AG20443 (cell line): ENCODE results near the gene PRKAG1.

ENCODE experiments used
- DNase-seq: peaks from one replicate; pipeline ENCODE4 v3.0.0; 2012; ENCODE audit warnings: low spot score, mixed read lengths

Gene PRKAG1

GRCh38 chr12:49049566-49050224, 31.1 kb upstream of the PRKAG1 start:
- peak; percentile 75 for DNase-seq

GRCh38 chr12:49048953-49049352, 30.4 kb upstream of the PRKAG1 start:
- no peak for DNase-seq

GRCh38 chr12:49046129-49046895, 27.7 kb upstream of the PRKAG1 start:
- no peak for DNase-seq

GRCh38 chr12:49044660-49045059, 26.1 kb upstream of the PRKAG1 start:
- no peak for DNase-seq

- peak; percentile 76 for DNase-seq
Measured at GRCh38 chr12:49043856-49044258, 25.3 kb upstream of the PRKAG1 start.

GRCh38 chr12:49043241-49043640, 24.7 kb upstream of the PRKAG1 start:
- DNase-seq, result no peak

- DNase-seq, result no peak
Measured at GRCh38 chr12:49041881-49042484, 23.4 kb upstream of the PRKAG1 start.

GRCh38 chr12:49041036-49041880, 22.7 kb upstream of the PRKAG1 start:
- no peak for DNase-seq

GRCh38 chr12:49040364-49040855, 21.8 kb upstream of the PRKAG1 start:
- DNase-seq, result no peak

GRCh38 chr12:49039421-49040363, 21.1 kb upstream of the PRKAG1 start:
- no peak for DNase-seq

- DNase-seq, result no peak
Measured at GRCh38 chr12:49038291-49038955, 19.8 kb upstream of the PRKAG1 start.

- no peak for DNase-seq
Measured at GRCh38 chr12:49037947-49038237, 19.3 kb upstream of the PRKAG1 start.

GRCh38 chr12:49037111-49037946, 18.8 kb upstream of the PRKAG1 start:
- DNase-seq, result no peak

- no peak for DNase-seq
Measured at GRCh38 chr12:49036029-49036428, 17.5 kb upstream of the PRKAG1 start.

- no peak for DNase-seq
Measured at GRCh38 chr12:49034286-49034622, 15.7 kb upstream of the PRKAG1 start.

- DNase-seq, result no peak
Measured at GRCh38 chr12:49033611-49034285, 15.2 kb upstream of the PRKAG1 start.

- DNase-seq, result no peak
Measured at GRCh38 chr12:49032679-49033447, 14.3 kb upstream of the PRKAG1 start.

GRCh38 chr12:49032276-49032675, 13.7 kb upstream of the PRKAG1 start:
- no peak for DNase-seq
